ENCODE measurements around the gene ARHGEF17. TPM values are rescaled to one million over a fixed set of nuclear protein-coding genes. Genes with fewer than 3 reads are reported as not detected.

ARHGEF17 gene
- total RNA-seq, 2 donors from 2014 or later: 31.0 to 39.0 TPM

DNA sequence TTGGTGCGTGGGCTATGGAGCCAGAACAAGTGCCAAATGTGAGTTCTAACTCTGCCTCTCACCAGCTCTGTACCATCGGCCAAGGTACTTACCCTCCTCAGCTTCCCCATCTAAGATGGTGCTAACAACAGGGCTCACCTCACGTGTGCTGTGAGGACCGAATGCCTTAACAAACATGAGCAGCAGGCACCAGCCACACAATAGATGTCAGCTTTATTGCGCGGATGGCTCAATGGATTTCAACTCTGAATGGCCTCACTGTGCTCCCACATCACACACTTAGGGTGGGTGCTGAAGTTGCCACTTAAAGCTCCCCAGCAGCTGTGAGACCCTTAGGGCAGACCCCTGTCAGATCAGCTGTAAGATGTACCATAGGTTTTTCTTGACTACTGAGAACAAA lies 92.2 kb downstream of the ARHGEF17 start:
- H3K4me3 Mint-ChIP-seq: no peak overlapping the region
- no peak overlapping the region for H3K27ac ChIP-seq (ENCODE audit: low read depth, low read length)
- peak; percentile 26 for DNase-seq
- TF ChIP-seq, protein P1, sequence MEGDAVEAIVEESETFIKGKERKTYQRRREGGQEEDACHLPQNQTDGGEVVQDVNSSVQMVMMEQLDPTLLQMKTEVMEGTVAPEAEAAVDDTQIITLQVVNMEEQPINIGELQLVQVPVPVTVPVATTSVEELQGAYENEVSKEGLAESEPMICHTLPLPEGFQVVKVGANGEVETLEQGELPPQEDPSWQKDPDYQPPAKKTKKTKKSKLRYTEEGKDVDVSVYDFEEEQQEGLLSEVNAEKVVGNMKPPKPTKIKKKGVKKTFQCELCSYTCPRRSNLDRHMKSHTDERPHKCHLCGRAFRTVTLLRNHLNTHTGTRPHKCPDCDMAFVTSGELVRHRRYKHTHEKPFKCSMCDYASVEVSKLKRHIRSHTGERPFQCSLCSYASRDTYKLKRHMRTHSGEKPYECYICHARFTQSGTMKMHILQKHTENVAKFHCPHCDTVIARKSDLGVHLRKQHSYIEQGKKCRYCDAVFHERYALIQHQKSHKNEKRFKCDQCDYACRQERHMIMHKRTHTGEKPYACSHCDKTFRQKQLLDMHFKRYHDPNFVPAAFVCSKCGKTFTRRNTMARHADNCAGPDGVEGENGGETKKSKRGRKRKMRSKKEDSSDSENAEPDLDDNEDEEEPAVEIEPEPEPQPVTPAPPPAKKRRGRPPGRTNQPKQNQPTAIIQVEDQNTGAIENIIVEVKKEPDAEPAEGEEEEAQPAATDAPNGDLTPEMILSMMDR (conservative IDR thresholded peaks at IDR 0.05): no peak
- no peaks in the 10 kb centered on the region for H3K27me3 ChIP-seq (ENCODE audit: control insufficient read depth, insufficient read depth, low read length, poor library complexity, severe bottlenecking)
- peaks cover 5% of the 10 kb centered on the region for H3K36me3 ChIP-seq (ENCODE audit: control insufficient read depth, insufficient read depth, low read length)
- no peaks in the 10 kb centered on the region for H3K9me3 Mint-ChIP-seq
- H3K9me3 ChIP-seq (ENCODE audit: control insufficient read depth, low read length): no peaks in the 10 kb centered on the region
- H3K4me1 Mint-ChIP-seq: peaks cover 5% of the 10 kb centered on the region
- peaks cover 10% of the 10 kb centered on the region for H3K4me1 ChIP-seq (ENCODE audit: control insufficient read depth, insufficient read depth, low read length)
- no peaks in the 10 kb centered on the region for H3K27me3 Mint-ChIP-seq (ENCODE audit: insufficient read depth)
- no peak overlapping the region for H3K9ac ChIP-seq (ENCODE audit: extremely low read depth, low read length, poor library complexity, severe bottlenecking)
- peak overlapping the region; percentile 58 for H3K27ac Mint-ChIP-seq
- no peak overlapping the region for H3K4me3 ChIP-seq (ENCODE audit: low read length)
- no peaks in the 10 kb centered on the region for H3K36me3 Mint-ChIP-seq (ENCODE audit: low read depth)
- 91 to 95% methylated on average over 6 of the region's 6 CpGs for WGBS, 2 experiments (ENCODE audit: insufficient coverage in 1 of 2, insufficient read length in 1 of 2)

DNA sequence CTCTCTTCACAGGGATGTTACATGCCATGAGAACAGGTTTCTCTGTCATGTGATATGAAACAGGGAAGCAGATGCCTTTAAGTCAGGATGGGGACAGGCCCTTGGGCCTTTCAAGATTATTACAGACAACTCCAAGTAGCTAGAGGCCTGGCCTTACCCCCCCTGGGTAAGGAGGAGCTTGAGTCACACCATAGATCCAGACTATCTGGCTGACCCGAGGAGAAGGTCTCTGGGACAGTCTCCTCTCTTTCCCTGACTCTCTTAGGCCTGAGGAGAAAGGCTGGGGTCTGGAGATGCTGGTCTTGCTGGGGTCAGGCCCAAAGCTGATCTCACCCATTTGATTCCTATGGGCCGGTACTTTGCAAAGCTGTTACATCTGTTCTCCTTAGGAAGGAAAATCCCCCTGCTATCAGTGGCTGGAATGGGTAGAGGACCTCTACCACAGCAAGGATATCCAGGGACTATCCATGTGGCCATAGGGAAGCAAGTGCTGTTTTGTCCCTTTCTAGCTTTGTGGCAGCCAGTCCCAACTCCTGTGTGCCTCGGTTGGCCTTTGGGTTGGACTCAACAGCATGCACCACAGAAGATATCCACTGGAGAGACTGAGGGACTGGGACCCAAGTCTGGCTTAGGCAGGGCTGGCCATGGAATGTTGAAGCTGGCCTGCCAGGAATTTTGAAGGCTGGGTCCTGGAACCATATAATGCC lies 93.3 kb downstream of the ARHGEF17 start:
- H3K27me3 Mint-ChIP-seq (ENCODE audit: insufficient read depth): no peaks in the 10 kb centered on the region
- Histone ChIP-seq H3K27ac (ENCODE audit: low read depth, low read length) (peak overlapping the region; percentile 37), H3K27me3 (ENCODE audit: control insufficient read depth, insufficient read depth, low read length, poor library complexity, severe bottlenecking) (no peaks in the 10 kb centered on the region), H3K4me1 (ENCODE audit: control insufficient read depth, insufficient read depth, low read length) (peaks cover 10% of the 10 kb centered on the region), H3K9ac (ENCODE audit: extremely low read depth, low read length, poor library complexity, severe bottlenecking) (no peak overlapping the region), H3K9me3 (ENCODE audit: control insufficient read depth, low read length) (no peaks in the 10 kb centered on the region), H3K36me3 (ENCODE audit: control insufficient read depth, insufficient read depth, low read length) (peaks cover 5% of the 10 kb centered on the region), H3K4me3 (ENCODE audit: low read length) (no peak overlapping the region)
- no peaks in the 10 kb centered on the region for H3K9me3 Mint-ChIP-seq
- WGBS, 2 experiments (ENCODE audit: insufficient coverage in 1 of 2, insufficient read length in 1 of 2): 86 to 92% methylated on average over 1 to 3 of the region's 3 CpGs
- no peaks in the 10 kb centered on the region for H3K36me3 Mint-ChIP-seq (ENCODE audit: low read depth)
- peaks cover 5% of the 10 kb centered on the region for H3K4me1 Mint-ChIP-seq
- no peak overlapping the region for H3K27ac Mint-ChIP-seq
- DNase-seq: peak; percentile 32
- no peak overlapping the region for H3K4me3 Mint-ChIP-seq
- TF ChIP-seq, protein P1 (conservative IDR thresholded peaks at IDR 0.05): no peak

DNA sequence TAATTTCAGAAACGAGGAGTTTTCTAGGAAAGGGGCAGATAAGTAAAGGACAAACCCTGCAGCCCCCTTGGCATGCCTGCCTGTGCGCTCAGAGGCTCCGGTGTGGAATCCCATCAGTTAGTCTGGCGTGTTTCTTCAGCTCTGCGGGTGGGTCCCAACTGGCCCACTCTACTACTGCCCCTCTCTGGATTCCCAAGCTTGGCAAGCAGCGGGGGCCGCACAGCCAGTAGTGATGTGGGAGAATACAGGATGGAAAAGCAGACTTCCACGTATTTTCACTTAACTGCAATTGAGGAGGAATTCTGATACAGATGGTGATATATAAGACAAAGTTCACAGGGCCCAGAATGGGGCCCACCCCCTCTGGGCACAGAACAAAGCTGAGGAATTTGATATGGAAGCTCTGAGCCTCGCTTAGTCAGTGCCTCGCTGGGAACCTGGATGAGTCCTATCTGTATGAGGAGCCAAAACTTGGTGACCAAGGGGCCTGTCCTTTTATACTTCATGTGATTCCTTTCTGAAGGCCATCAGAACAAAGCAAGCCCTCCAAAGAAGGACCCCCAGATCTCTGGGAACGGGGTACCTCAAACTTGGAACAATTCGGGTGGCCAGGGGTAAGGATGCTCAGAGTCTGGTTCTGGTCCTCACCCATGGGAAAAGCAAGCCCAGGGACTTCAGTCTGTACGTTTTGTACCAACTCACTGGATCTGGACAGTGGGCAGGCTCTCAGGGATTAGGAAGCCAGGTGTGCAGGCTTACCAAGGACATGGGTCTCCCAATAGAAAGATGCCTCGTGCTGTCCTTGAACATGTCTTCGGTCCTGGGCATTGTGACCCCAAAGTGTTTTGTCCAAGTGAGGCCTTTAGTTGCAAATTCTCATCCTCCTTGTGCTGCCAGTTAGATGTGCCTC lies 94.1 kb downstream of the ARHGEF17 start:
- WGBS, 2 experiments (ENCODE audit: insufficient coverage in 1 of 2, insufficient read length in 1 of 2): 91 to 93% methylated on average over 12 to 15 of the region's 15 CpGs
- H3K27ac Mint-ChIP-seq: no peak overlapping the region
- H3K9me3 Mint-ChIP-seq: no peaks in the 10 kb centered on the region
- Histone ChIP-seq H3K9ac (ENCODE audit: extremely low read depth, low read length, poor library complexity, severe bottlenecking) (no peak overlapping the region), H3K27me3 (ENCODE audit: control insufficient read depth, insufficient read depth, low read length, poor library complexity, severe bottlenecking) (no peaks in the 10 kb centered on the region), H3K9me3 (ENCODE audit: control insufficient read depth, low read length) (no peaks in the 10 kb centered on the region), H3K4me3 (ENCODE audit: low read length) (no peak overlapping the region), H3K36me3 (ENCODE audit: control insufficient read depth, insufficient read depth, low read length) (peaks cover 5% of the 10 kb centered on the region), H3K4me1 (ENCODE audit: control insufficient read depth, insufficient read depth, low read length) (peaks cover 10% of the 10 kb centered on the region), H3K27ac (ENCODE audit: low read depth, low read length) (peak overlapping the region; percentile 37)
- DNase-seq: peak; percentile 46
- H3K27me3 Mint-ChIP-seq (ENCODE audit: insufficient read depth): no peaks in the 10 kb centered on the region
- H3K4me3 Mint-ChIP-seq: no peak overlapping the region
- peaks cover 1% of the 10 kb centered on the region for H3K36me3 Mint-ChIP-seq (ENCODE audit: low read depth)
- peaks cover 5% of the 10 kb centered on the region for H3K4me1 Mint-ChIP-seq
- TF ChIP-seq, protein P1 (conservative IDR thresholded peaks at IDR 0.05): no peak
